ENCODE results near the gene OR1N1. TPM values are rescaled to one million over a fixed set of nuclear protein-coding genes. Genes with fewer than 3 reads are reported as not detected.

Gene OR1N1
- total and polyA plus RNA-seq, 2 of the 4 experiments (the other 2 are of a cell fraction), result not detected

DNA sequence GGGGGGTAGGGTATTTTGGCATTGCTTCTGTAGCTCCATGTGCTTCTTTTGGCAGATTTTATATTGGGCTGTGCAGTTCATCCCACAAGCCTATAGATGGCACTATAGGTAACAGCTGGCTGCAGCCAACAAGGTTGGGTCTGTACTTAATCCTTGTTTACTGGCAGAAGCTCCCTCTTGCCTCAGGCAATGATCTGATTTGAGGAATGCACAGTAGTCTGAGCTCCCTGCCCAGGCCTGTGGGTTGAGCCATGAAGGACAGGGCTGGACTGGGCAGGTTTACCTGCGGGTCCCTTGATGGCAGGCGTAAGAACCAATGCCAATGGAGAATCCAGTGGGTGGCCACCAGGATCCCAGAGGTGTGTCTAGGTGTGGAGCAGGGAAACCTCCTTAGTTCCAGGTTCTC, 28.2 kb downstream of the OR1N1 start:
- BruUV-seq (replicated peaks), result no TSS peak
- Histone ChIP-seq H2BK5ac (ENCODE audit: low read depth, low read length, poor library complexity, severe bottlenecking) (no peak overlapping the region), H3K14ac (replicated peaks; ENCODE audit: low read depth, low read length) (no peak overlapping the region), H2BK20ac (ENCODE audit: low read depth, low read length) (no peak overlapping the region), H4K91ac (ENCODE audit: insufficient read depth, low read depth, low read length) (no peak overlapping the region), H2AFZ (replicated peaks; ENCODE audit: low read length, poor library complexity) (peak overlapping the region; percentile 79), H3K27me3 (ENCODE audit: control insufficient read depth, insufficient read depth, low read length) (peaks cover 9% of the 10 kb centered on the region; the same call in 1 of the 2 replicates), H3K79me1 (ENCODE audit: low read depth in 1 of 2, low read length in 2 of 2) (no peaks in the 10 kb centered on the region), H3K56ac (ENCODE audit: extremely low read depth, insufficient read depth, low read length) (no peak overlapping the region), H3K9ac (ENCODE audit: low read depth, low read length) (no peak overlapping the region), H3K4me1 (ENCODE audit: control insufficient read depth, insufficient read depth, low read length) (no peaks in the 10 kb centered on the region), H2BK15ac (ENCODE audit: low read depth, low read length) (no peak overlapping the region), H3K27ac (ENCODE audit: insufficient read depth, low read length) (no peak overlapping the region), H2AK5ac (ENCODE audit: low read depth, low read length) (no peak overlapping the region), H3K9me3 (ENCODE audit: control insufficient read depth, insufficient read depth, low read length) (no peaks in the 10 kb centered on the region), H3K4ac (ENCODE audit: low read depth, low read length) (no peak overlapping the region), H3K18ac (ENCODE audit: low read depth, low read length) (no peak overlapping the region), H3K23ac (ENCODE audit: low read depth, low read length) (no peak overlapping the region), H4K20me1 (ENCODE audit: insufficient read depth, low read length) (no peaks in the 10 kb centered on the region), H3K4me2 (ENCODE audit: low read depth, low read length) (no peak overlapping the region), H4K8ac (ENCODE audit: low read depth in 2 of 2, low read length in 2 of 2) (no peak overlapping the region), H3K9me1 (ENCODE audit: insufficient read depth, low read length) (no peaks in the 10 kb centered on the region), H2AK9ac (replicated peaks; ENCODE audit: low read depth, low read length, poor library complexity) (no peak overlapping the region), H4K5ac (ENCODE audit: low read depth, low read length) (no peak overlapping the region), H3K36me3 (ENCODE audit: control insufficient read depth, insufficient read depth, low read length) (no peaks in the 10 kb centered on the region), H3K4me3 (ENCODE audit: insufficient read depth, low read depth, low read length) (no peak overlapping the region), H2BK120ac (ENCODE audit: low read depth, low read length) (0 out of 2 replicates have a peak overlapping the region, but pooled peaks have one; percentile 14)
- intact Hi-C loops (cut with micrococcal nuclease) (loop anchor here (1.0 kb wide), 1 partner anchor 311 kb away; no protein-coding TSS in a partner anchor), dilution Hi-C loops (cut with HindIII; ENCODE audit: low sequenced_read_pairs, unreplicated experiment) (no loop called here), in situ Hi-C loops (cut with MboI; ENCODE audit: low sequenced_read_pairs) (no loop called here)
- ATAC-seq (ENCODE audit: low read depth) (peak; percentile 94), DNase-seq (peak; percentile 43)
- CTCF ChIA-PET, result interaction anchor here (0.5 to 1.8 kb wide), 17 partner anchors 12 to 350 kb away, joined by 3 to 10 read pairs (median 3); partner anchors contain the start of gene OR1J2
- TF ChIP-seq FOS (IDR thresholded peaks at IDR 0.05; ENCODE audit: low read depth, low read length) (no peak), CHD1 (IDR thresholded peaks at IDR 0.05; ENCODE audit: low read depth, low read length) (no peak), MAFK (IDR thresholded peaks at IDR 0.05; ENCODE audit: low read depth, low read length) (no peak), MAZ (IDR thresholded peaks at IDR 0.05; ENCODE audit: borderline replicate concordance, low read depth, low read length) (no peak), RFX5 (IDR thresholded peaks at IDR 0.05; ENCODE audit: low read depth, low read length) (no peak), SMC3 (IDR thresholded peaks at IDR 0.05; ENCODE audit: low read depth, low read length) (peak; percentile 25; the same call in 1 of the 2 replicates), CEBPB (IDR thresholded peaks at IDR 0.05; ENCODE audit: low read depth, low read length) (no peak), NFE2L2 (IDR thresholded peaks at IDR 0.05; ENCODE audit: low read depth, low read length) (no peak), BHLHE40 (IDR thresholded peaks at IDR 0.05; ENCODE audit: low read depth, low read length) (no peak), MXI1 (IDR thresholded peaks at IDR 0.05; ENCODE audit: borderline replicate concordance, low read depth, low read length) (no peak), RCOR1 (IDR thresholded peaks at IDR 0.05; ENCODE audit: insufficient replicate concordance, low read length) (no peak), POLR2A (IDR thresholded peaks at IDR 0.05; ENCODE audit: low read depth, low read length) (no peak), RAD21 (IDR thresholded peaks at IDR 0.05; ENCODE audit: low read length) (peak; percentile 51)
- TF ChIP-seq, protein P1, sequence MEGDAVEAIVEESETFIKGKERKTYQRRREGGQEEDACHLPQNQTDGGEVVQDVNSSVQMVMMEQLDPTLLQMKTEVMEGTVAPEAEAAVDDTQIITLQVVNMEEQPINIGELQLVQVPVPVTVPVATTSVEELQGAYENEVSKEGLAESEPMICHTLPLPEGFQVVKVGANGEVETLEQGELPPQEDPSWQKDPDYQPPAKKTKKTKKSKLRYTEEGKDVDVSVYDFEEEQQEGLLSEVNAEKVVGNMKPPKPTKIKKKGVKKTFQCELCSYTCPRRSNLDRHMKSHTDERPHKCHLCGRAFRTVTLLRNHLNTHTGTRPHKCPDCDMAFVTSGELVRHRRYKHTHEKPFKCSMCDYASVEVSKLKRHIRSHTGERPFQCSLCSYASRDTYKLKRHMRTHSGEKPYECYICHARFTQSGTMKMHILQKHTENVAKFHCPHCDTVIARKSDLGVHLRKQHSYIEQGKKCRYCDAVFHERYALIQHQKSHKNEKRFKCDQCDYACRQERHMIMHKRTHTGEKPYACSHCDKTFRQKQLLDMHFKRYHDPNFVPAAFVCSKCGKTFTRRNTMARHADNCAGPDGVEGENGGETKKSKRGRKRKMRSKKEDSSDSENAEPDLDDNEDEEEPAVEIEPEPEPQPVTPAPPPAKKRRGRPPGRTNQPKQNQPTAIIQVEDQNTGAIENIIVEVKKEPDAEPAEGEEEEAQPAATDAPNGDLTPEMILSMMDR (conservative IDR thresholded peaks at IDR 0.05; ENCODE audit: low read depth, low read length), result peak; percentile 68
- TF ChIP-seq, protein P2, sequence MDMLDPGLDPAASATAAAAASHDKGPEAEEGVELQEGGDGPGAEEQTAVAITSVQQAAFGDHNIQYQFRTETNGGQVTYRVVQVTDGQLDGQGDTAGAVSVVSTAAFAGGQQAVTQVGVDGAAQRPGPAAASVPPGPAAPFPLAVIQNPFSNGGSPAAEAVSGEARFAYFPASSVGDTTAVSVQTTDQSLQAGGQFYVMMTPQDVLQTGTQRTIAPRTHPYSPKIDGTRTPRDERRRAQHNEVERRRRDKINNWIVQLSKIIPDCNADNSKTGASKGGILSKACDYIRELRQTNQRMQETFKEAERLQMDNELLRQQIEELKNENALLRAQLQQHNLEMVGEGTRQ (IDR thresholded peaks at IDR 0.05; ENCODE audit: low read depth, low read length), result no peak
- TF ChIP-seq, protein P3, sequence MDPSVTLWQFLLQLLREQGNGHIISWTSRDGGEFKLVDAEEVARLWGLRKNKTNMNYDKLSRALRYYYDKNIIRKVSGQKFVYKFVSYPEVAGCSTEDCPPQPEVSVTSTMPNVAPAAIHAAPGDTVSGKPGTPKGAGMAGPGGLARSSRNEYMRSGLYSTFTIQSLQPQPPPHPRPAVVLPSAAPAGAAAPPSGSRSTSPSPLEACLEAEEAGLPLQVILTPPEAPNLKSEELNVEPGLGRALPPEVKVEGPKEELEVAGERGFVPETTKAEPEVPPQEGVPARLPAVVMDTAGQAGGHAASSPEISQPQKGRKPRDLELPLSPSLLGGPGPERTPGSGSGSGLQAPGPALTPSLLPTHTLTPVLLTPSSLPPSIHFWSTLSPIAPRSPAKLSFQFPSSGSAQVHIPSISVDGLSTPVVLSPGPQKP (IDR thresholded peaks at IDR 0.05; ENCODE audit: borderline replicate concordance, low read depth, low read length), result no peak
- no CpG with 5 or more reads among the region's 2 CpGs for WGBS, 2 experiments (ENCODE audit: extremely low coverage in 2 of 2, insufficient read length in 1 of 2)
- POLR2A ChIA-PET (ENCODE audit: unreplicated experiment), result no interaction called here
